GM19240 (cell line): ENCODE data around the gene RFXANK.
"Not testable (repeated sequence)": the region's sequence is repeated elsewhere in the genome, so short reads cannot be mapped to it uniquely, and the experiment has no call there.

Source experiments
- DNase-seq: peaks from one replicate; pipeline ENCODE4 v3.0.0; 2011; ENCODE audit warnings: low spot score; ENCODE audit not compliant: insufficient read length

The RFXANK gene

GRCh38 chr19:19192078-19192882 is at the start of gene RFXANK, which contains the start of gene BORCS8:
Gene RFXANK (plus strand): TSS chr19:19192258. CDS start chr19:19193947, 1,689 bp downstream.
Gene BORCS8 (minus strand): TSS chr19:19192152. CDS start chr19:19192117, 35 bp downstream.
- peak; percentile 92 for DNase-seq

DNA sequence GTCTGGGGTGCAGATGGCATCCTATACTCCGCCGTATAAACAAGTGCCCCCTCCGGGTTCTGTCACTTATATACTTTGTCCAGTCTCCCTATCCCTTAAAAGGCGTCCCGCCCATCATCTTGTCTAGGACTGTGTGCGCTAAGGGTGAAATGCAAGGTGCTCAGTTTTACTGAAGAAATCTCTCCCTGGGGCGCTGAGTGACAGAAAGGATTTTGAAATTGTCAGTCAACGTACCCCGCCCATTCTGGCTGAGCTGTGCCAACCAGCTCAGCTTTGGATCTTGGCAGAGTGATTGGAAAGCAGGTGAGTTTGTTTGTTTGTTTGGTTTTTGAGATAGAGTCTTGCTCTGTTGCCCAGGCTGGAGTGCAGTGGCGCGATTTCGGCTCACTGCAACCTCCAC is 49.7 kb upstream of the RFXANK start:
- no peak for DNase-seq

DNA sequence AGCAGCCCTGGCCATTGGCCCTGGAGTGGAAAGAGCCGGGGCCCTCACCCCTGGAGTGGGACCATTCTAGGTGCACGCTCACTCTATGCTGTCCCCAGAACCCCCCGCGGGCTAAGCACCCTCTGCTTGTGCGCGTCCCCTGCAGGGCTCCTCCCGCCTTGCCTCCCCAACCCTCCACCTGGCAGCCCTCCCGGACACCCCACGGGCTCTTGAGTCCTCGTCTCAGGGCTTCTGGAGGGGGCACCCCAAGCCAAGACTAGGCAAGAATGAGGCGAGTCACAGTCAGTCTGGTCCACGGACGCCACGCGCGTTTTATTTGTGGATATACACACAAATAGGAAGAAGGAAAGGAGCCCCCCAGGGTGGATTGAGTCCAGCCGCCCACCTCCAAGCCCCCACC is 46.8 kb upstream of the RFXANK start:
- DNase-seq, result no peak

- no peak for DNase-seq
Measured at GRCh38 chr19:19145684-19146608, 46.1 kb upstream of the RFXANK start.

- DNase-seq, result no peak
Measured at GRCh38 chr19:19146865-19147264, 45.2 kb upstream of the RFXANK start.

- DNase-seq, result no peak
Measured at GRCh38 chr19:19147344-19147743, 44.7 kb upstream of the RFXANK start.

- DNase-seq, result not testable (repeated sequence)
Measured at GRCh38 chr19:19148504-19148903, 43.6 kb upstream of the RFXANK start.

DNA sequence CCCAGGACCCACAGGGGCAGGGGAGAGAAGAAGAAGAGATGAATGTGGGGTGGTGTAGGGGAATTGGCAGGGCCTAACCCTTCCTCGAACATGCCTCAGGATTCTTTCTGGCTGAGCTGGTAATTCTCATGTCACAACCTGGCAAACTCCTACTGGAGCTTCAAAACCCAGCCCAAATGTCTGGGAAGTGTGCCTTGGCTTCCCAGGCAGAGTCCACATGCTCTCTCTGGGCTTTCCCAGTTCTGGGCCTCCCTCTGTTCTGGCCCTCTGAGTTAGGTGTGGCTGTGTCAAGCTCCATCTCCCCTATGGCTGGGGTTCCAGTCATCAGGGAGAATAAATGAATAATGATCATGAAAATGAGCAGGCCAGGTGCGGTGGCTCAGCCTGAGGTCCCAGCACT is 42.6 kb upstream of the RFXANK start:
- DNase-seq, result no peak

DNA sequence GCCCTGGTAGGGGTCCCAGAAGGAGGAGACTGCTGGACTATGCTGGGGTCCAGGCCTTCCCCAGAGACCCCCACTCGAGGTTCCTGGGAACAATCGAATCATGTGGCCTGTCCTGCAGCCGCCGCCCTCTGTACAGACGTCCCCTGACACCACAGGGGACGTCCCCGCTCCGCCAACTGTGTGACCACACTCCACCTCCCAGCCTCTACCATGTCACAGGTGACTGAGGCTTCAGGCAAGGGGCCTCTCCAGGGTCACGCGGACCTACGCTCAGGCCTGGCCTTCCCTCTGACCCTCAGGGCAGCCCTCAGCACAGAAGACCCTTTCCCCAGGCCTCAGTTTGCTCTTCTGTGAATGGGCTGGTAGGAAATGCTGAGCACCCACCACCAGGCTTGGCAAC is 40.6 kb upstream of the RFXANK start:
- DNase-seq, result no peak

- no peak for DNase-seq
Measured at GRCh38 chr19:19152668-19153384, 39.2 kb upstream of the RFXANK start.

- no peak for DNase-seq
Measured at GRCh38 chr19:19154768-19155494, 37.1 kb upstream of the RFXANK start.

DNA sequence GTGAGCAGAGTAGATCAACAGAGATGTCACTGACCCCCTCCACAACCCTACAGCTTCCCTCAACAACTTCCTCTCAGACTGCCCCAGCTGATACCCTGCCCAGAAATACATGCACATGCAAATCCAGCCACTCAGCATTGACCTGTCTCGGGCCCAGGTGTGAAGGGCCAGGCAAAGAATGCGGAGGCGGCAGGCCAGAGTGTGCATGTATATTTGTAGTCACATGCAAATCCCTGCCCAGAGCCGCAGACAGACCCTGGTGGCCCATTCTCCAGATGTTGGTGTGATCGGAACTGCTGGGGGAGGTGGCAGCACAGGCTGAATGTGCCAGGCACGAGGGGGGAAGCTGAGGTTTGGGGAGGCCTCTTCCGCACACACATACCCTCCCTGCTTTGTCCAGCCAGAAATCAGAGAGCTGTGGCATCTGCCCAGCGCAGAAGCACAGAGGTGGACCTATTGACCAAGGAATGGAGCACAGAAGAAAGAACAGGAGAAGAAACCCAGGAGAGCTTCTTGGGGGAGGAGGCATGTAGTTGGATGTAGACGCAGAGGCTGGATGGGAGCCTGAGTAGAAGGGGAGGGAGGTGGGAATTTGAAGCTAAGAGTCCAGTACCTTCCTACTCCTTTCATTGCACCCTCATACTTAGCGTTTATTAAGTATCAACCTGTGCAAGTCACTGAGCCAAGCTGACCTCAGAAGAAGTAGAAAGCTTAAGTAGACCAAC is 36.4 kb upstream of the RFXANK start:
- peak; percentile 83 for DNase-seq

DNA sequence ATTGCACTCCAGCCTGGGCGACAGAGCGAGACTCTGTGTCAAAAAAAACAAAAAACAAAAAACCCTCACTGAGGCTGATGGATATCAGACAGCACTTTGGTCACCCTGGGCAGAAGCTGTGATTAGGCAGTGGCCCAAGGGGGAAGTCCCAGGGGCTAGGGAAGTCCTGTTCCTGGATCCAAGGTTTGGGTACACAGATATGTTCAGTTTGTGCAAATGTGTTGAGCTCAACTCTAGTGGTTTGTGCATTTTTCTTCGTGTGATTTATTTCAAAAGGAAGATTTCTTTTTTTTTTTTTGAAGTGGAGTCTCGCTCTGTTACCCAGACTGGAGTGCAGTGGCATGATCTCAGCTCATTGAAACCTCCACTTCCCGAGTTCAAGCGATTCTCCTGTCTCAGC is 34.2 kb upstream of the RFXANK start:
- no peak for DNase-seq

GRCh38 chr19:19159534-19159933 is 32.5 kb upstream of the RFXANK start:
- no peak for DNase-seq

DNA sequence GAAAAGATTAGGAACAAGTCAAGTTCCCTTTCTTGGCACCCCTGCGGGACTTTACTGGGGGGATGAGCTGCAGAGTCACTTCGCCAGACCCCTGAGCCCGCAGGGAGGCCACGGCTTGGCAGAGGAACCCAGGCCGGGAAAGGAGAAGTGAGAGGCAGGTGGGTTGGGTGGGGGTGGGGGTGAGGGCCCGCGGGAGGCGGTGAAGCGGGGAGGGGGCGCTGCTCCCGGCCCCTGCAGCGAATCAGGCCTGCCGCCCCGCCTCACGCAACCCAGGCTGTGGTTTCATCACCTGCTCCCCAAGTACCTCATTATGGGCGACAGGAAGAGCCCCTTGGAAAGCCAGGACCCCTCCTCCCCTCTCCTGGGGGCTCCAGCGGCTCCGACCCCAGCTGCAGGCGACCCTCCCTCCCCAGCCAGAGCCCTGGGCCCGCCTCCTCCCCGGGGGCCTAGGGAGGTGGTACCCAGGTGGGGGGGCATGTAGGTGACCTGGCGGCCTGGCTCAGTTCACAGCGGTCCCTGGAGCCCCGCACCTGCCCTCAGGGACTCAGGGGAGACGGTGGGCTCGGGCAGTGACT is 31.5 kb upstream of the RFXANK start:
- DNase-seq, result no peak

DNA sequence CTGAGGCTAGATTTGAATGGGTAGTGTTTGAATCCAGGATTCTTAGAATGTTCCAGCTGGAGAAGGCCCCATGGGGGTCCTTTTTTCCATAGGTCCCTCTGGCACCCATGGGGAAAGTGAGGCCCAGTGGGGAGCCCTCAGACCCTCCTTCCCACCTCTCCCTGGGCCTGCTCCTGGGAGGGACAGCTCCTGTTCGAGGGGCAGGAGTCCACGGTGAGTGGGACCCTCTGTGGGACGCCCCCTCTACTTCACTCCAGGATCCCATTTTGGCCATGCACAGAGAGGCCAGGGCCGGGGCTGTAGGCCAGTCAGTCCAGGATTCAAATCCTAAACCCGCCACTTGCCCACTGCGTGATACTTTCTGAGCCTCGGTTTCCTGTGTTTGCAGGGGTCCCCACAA is 29.6 kb upstream of the RFXANK start:
- no peak for DNase-seq

DNA sequence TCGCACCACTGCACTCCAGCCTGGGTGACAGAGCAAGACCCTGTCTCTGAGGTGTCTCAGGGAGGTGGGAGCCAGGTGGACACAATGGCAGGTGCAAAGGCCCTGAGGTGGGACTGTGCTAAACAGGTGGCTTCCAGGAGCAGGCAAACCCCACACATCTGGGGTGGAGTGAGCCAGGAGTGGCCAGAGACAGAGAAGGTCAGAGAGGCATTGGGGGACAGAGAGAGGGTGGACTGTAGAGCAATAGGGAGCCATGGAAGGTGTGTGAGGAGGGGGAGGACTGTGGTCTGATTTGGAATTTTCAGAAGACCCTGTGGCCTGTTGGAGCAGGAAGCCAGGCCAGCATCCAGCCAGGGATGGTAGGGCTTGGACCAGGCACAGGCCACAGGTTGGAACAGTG is 26.7 kb upstream of the RFXANK start:
- DNase-seq, result no peak

- DNase-seq, result no peak
Measured at GRCh38 chr19:19167612-19168011, 24.4 kb upstream of the RFXANK start.

GRCh38 chr19:19169236-19170052 is 22.6 kb upstream of the RFXANK start:
- DNase-seq, result no peak
